WERI-Rb-1 (cell line): ENCODE results near the gene KLC1.

ENCODE experiments used
- DNase-seq: peaks from one replicate; pipeline ENCODE4 v3.0.0-alpha.2; 2020
- H3K27ac ChIP-seq: fragments of 250-450 bp; sonication (Bioruptor Pico); 2 replicates; pipeline ENCODE4 v1.5.1; 2020; ENCODE audit warnings: mild to moderate bottlenecking, moderate library complexity
- H3K27me3 ChIP-seq: fragments of 250-450 bp; sonication (Bioruptor Pico); 2 replicates; pipeline ENCODE4 v1.5.1; 2021; ENCODE audit warnings: mild to moderate bottlenecking, low read depth, moderate library complexity; ENCODE audit not compliant: insufficient read depth, severe bottlenecking
- H3K36me3 ChIP-seq: fragments of 250-450 bp; sonication (Bioruptor Pico); 2 replicates; pipeline ENCODE4 v1.5.1; 2020; ENCODE audit warnings: mild to moderate bottlenecking, moderate library complexity
- H3K4me3 ChIP-seq: 2 replicates; pipeline ENCODE4 v1.5.1; 2011; ENCODE audit warnings: low read depth, mild to moderate bottlenecking, control low read depth, low read length
- H3K9me3 ChIP-seq: fragments of 250-450 bp; sonication (Bioruptor Pico); 2 replicates; pipeline ENCODE4 v1.5.1; 2021; ENCODE audit warnings: mild to moderate bottlenecking, moderate library complexity; ENCODE audit not compliant: severe bottlenecking
- CTCF ChIP-seq: IDR thresholded peaks from 2 replicates; pipeline ENCODE4 v1.5.1; 2011; ENCODE audit warnings: low read depth, mild to moderate bottlenecking, control low read depth, inconsistent platforms, low read length

KLC1 gene

GRCh38 chr14:103663506-103663905 is 34.5 kb downstream of the KLC1 start:
- no peak for DNase-seq
- Histone ChIP-seq H3K27me3 (no peaks in the 10 kb centered on the region), H3K27ac (no peak overlapping the region), H3K4me3 (no peak overlapping the region), H3K9me3 (no peaks in the 10 kb centered on the region), H3K36me3 (peaks cover 89% of the 10 kb centered on the region)
- TF ChIP-seq CTCF = no peak

- Histone ChIP-seq H3K27ac (no peak overlapping the region), H3K36me3 (peaks cover 88% of the 10 kb centered on the region), H3K4me3 (no peak overlapping the region), H3K27me3 (no peaks in the 10 kb centered on the region), H3K9me3 (no peaks in the 10 kb centered on the region)
- no peak for TF ChIP-seq CTCF
- no peak for DNase-seq
These were observed 38.7 kb downstream of the KLC1 start for GRCh38 chr14:103667671-103668070.

GRCh38 chr14:103668117-103668516 is 39.1 kb downstream of the KLC1 start:
- TF ChIP-seq CTCF = no peak
- H3K9me3 ChIP-seq = no peaks in the 10 kb centered on the region
- peaks cover 88% of the 10 kb centered on the region for H3K36me3 ChIP-seq
- no peak overlapping the region for H3K27ac ChIP-seq
- no peak overlapping the region for H3K4me3 ChIP-seq
- H3K27me3 ChIP-seq = no peaks in the 10 kb centered on the region
- no peak for DNase-seq

- Histone ChIP-seq H3K27ac (no peak overlapping the region), H3K36me3 (peaks cover 86% of the 10 kb centered on the region), H3K4me3 (no peak overlapping the region), H3K27me3 (no peaks in the 10 kb centered on the region), H3K9me3 (no peaks in the 10 kb centered on the region)
- no peak for DNase-seq
- TF ChIP-seq CTCF = no peak
These were observed 40.4 kb downstream of the KLC1 start for GRCh38 chr14:103669370-103669769.

- H3K4me3 ChIP-seq = no peak overlapping the region
- no peaks in the 10 kb centered on the region for H3K9me3 ChIP-seq
- no peak for TF ChIP-seq CTCF
- peaks cover 93% of the 10 kb centered on the region for H3K36me3 ChIP-seq
- no peak overlapping the region for H3K27ac ChIP-seq
- no peaks in the 10 kb centered on the region for H3K27me3 ChIP-seq
- DNase-seq = no peak
These were observed 42.9 kb downstream of the KLC1 start for GRCh38 chr14:103671911-103672310.

- Histone ChIP-seq H3K27ac (no peak overlapping the region), H3K9me3 (no peaks in the 10 kb centered on the region), H3K36me3 (peaks cover 92% of the 10 kb centered on the region), H3K27me3 (no peaks in the 10 kb centered on the region), H3K4me3 (no peak overlapping the region)
- no peak for DNase-seq
- no peak for TF ChIP-seq CTCF
These were observed 46.9 kb downstream of the KLC1 start for GRCh38 chr14:103675957-103676356.
